Loucy (cell line): ENCODE measurements around the gene PRR7.
A peak's percentile ranks its signal among the peaks of the same experiment; 100 is the strongest.

Experiments
- H2AFZ ChIP-seq: fragments of 200-600 bp; sonication (generic); 2 replicates; pipeline ENCODE4 v1.6.0; 2016; ENCODE audit warnings: antibody characterized with exemption, mild to moderate bottlenecking, low read length, moderate library complexity
- H3F3A ChIP-seq: fragments of 200-600 bp; 2 replicates; pipeline ENCODE4 v1.6.0; 2016; ENCODE audit warnings: antibody characterized with exemption, low read depth, mild to moderate bottlenecking
- H3K27me3 ChIP-seq: fragments of 200-600 bp; sonication (generic); 2 replicates; pipeline ENCODE4 v1.6.1; 2014; ENCODE audit warnings: low read length, mild to moderate bottlenecking; ENCODE audit not compliant: insufficient read depth, poor library complexity, severe bottlenecking
- H3K36me3 ChIP-seq: fragments of 200-600 bp; sonication (generic); 2 replicates; pipeline ENCODE4 v1.6.1; 2016; ENCODE audit warnings: low read length; ENCODE audit not compliant: insufficient read depth
- H3K4me1 ChIP-seq: fragments of 200-600 bp; sonication (generic); 2 replicates; pipeline ENCODE4 v1.5.1; 2014; ENCODE audit warnings: low read length, mild to moderate bottlenecking; ENCODE audit not compliant: insufficient read depth, poor library complexity, severe bottlenecking
- H3K4me2 ChIP-seq: fragments of 200-600 bp; sonication (generic); 2 replicates; pipeline ENCODE4 v1.6.0; 2014; ENCODE audit warnings: antibody characterized with exemption, low read length, low read depth, mild to moderate bottlenecking; ENCODE audit not compliant: poor library complexity, severe bottlenecking
- H3K4me3 ChIP-seq: fragments of 200-600 bp; sonication (generic); 2 replicates; pipeline ENCODE4 v1.5.1; 2014; ENCODE audit warnings: low read length, mild to moderate bottlenecking, mixed read lengths; ENCODE audit not compliant: poor library complexity, severe bottlenecking
- H3K79me2 ChIP-seq: fragments of 200-600 bp; sonication (generic); 2 replicates; pipeline ENCODE4 v1.6.1; 2014; ENCODE audit warnings: low read length; ENCODE audit not compliant: insufficient read depth
- H3K9ac ChIP-seq: fragments of 200-600 bp; sonication (generic); 2 replicates; pipeline ENCODE4 v1.6.0; 2014; ENCODE audit warnings: mild to moderate bottlenecking, low read depth, low read length, moderate library complexity; ENCODE audit not compliant: poor library complexity, severe bottlenecking
- H3K9me2 ChIP-seq: fragments of 200-600 bp; sonication (generic); replicated peaks from 2 replicates; pipeline ENCODE4 v1.6.1; 2016; ENCODE audit warnings: low read depth, low read length, mixed read lengths
- H3K9me3 ChIP-seq: fragments of 200-600 bp; sonication (generic); 2 replicates; pipeline ENCODE4 v1.6.1; 2014; ENCODE audit warnings: mild to moderate bottlenecking, antibody characterized with exemption, low read length, low read depth; ENCODE audit not compliant: insufficient read depth
- H4K20me1 ChIP-seq: fragments of 200-600 bp; sonication (generic); 2 replicates; pipeline ENCODE4 v1.6.0; 2014; ENCODE audit warnings: antibody characterized with exemption, low read length, mild to moderate bottlenecking; ENCODE audit not compliant: insufficient read depth, poor library complexity, severe bottlenecking
- EZH2phosphoT487 ChIP-seq: fragments of 200-600 bp; IDR thresholded peaks from 2 replicates; pipeline ENCODE4 v1.6.1; 2018; ENCODE audit warnings: antibody characterized with exemption, mild to moderate bottlenecking, moderate library complexity, borderline replicate concordance
- TF ChIP-seq, protein P1 (sequence below): fragments of 200-600 bp; sonication (generic); conservative IDR thresholded peaks from 2 replicates; pipeline ENCODE4 v1.5.1; 2014; ENCODE audit warnings: mild to moderate bottlenecking, antibody characterized with exemption, low read length

Gene PRR7

DNA sequence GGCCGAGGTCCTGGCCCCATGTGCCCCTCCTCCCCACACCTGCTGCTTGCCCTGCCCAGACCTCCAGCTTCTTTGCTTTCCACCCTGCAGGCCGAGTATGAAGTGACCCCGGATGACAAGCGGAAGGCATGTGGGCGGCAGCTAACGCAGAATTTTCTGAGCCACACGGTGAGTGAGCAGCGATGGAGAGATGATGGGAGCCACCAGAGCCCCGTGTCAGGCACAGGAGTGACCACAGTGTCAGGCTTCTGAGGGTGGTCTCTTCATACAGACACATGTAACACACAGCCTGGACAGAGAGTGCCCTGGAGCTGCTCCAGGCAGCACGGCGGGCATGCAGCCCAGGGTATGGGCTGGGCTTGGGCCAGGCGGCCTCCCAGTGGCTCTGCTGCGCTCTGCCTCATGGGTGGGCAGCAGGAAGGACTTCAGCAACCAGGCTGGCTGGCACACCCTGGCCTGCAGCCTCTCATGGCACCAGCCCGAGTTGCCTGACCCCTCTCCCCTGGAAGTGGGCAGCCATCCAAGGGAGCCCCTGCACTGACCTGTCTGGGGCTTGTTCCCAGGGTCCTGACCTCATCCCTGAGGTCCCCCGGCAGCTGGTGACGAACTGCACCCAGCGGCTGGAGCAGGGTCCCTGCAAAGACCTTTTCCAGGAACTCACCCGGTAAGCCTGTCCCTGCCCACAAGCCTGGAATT lies 14.3 kb upstream of the PRR7 start:
- peaks cover 36% of the 10 kb centered on the region; the same call in 1 of the 2 replicates for H3K36me3 ChIP-seq
- H3K9ac ChIP-seq, result peak overlapping the region; percentile 65
- H2AFZ ChIP-seq, result no peak overlapping the region
- peaks cover 56% of the 10 kb centered on the region for H3K79me2 ChIP-seq
- H4K20me1 ChIP-seq, result peaks cover 16% of the 10 kb centered on the region
- TF ChIP-seq, protein P1, sequence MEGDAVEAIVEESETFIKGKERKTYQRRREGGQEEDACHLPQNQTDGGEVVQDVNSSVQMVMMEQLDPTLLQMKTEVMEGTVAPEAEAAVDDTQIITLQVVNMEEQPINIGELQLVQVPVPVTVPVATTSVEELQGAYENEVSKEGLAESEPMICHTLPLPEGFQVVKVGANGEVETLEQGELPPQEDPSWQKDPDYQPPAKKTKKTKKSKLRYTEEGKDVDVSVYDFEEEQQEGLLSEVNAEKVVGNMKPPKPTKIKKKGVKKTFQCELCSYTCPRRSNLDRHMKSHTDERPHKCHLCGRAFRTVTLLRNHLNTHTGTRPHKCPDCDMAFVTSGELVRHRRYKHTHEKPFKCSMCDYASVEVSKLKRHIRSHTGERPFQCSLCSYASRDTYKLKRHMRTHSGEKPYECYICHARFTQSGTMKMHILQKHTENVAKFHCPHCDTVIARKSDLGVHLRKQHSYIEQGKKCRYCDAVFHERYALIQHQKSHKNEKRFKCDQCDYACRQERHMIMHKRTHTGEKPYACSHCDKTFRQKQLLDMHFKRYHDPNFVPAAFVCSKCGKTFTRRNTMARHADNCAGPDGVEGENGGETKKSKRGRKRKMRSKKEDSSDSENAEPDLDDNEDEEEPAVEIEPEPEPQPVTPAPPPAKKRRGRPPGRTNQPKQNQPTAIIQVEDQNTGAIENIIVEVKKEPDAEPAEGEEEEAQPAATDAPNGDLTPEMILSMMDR, result no peak
- TF ChIP-seq EZH2phosphoT487, result no peak
- H3K4me2 ChIP-seq, result peak overlapping the region; percentile 99
- H3K9me3 ChIP-seq, result no peaks in the 10 kb centered on the region
- H3K4me1 ChIP-seq, result peaks cover 46% of the 10 kb centered on the region
- H3K27me3 ChIP-seq, result no peaks in the 10 kb centered on the region
- peak overlapping the region; percentile 95 for H3K4me3 ChIP-seq
- no peaks in the 10 kb centered on the region for H3K9me2 ChIP-seq
- no peaks in the 10 kb centered on the region for H3F3A ChIP-seq

GRCh38 chr5:177432839-177433657 lies 13.6 kb upstream of the PRR7 start:
- Histone ChIP-seq H4K20me1 (peaks cover 16% of the 10 kb centered on the region), H3K79me2 (peaks cover 49% of the 10 kb centered on the region), H2AFZ (no peak overlapping the region), H3K9me3 (no peaks in the 10 kb centered on the region), H3K36me3 (peaks cover 36% of the 10 kb centered on the region; the same call in 1 of the 2 replicates), H3K27me3 (no peaks in the 10 kb centered on the region), H3K9me2 (no peaks in the 10 kb centered on the region), H3K4me1 (peaks cover 40% of the 10 kb centered on the region), H3K4me2 (peak overlapping the region; percentile 99), H3F3A (no peaks in the 10 kb centered on the region), H3K4me3 (no peak overlapping the region), H3K9ac (peak overlapping the region; percentile 65)
- TF ChIP-seq, protein P1, result no peak
- TF ChIP-seq EZH2phosphoT487, result no peak

DNA sequence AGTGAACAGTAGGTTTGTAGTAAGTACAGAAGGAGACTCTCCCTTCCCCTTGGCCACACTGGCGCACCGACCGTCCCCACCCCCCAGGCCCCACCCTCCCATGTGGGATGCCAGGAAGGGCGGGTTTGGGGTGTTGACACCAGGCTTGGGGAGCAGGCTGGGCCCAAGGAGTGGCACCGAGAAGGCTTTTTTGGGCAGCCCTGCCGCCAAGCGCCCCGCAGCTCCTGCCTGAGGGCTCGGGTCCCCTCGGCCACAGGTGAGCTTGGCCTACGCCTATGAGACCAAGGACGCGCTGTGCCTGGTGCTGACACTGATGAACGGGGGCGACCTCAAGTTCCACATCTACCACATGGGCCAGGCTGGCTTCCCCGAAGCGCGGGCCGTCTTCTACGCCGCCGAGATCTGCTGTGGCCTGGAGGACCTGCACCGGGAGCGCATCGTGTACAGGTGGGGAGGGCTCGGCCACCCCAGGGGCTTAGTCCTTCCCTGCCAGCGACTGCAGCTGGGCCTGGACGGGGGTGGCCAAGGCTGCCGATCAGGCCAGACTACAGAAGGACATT lies 12.9 kb upstream of the PRR7 start:
- Histone ChIP-seq H4K20me1 (peaks cover 10% of the 10 kb centered on the region), H3K4me2 (no peak overlapping the region), H3K27me3 (no peaks in the 10 kb centered on the region), H2AFZ (no peak overlapping the region), H3K36me3 (peaks cover 36% of the 10 kb centered on the region; the same call in 1 of the 2 replicates), H3F3A (no peaks in the 10 kb centered on the region), H3K4me3 (no peak overlapping the region), H3K9me3 (no peaks in the 10 kb centered on the region), H3K9ac (no peak overlapping the region), H3K4me1 (peaks cover 38% of the 10 kb centered on the region), H3K79me2 (peaks cover 42% of the 10 kb centered on the region), H3K9me2 (no peaks in the 10 kb centered on the region)
- TF ChIP-seq EZH2phosphoT487, result no peak
- TF ChIP-seq, protein P1, result no peak
